Measurements from ENCODE around the gene PPFIA1.
A peak's percentile ranks its signal among the peaks of the same experiment; 100 is the strongest.
"Not testable (repeated sequence)": the region's sequence is repeated elsewhere in the genome, so short reads cannot be mapped to it uniquely, and the experiment has no call there.

PPFIA1 gene

GRCh38 chr11:70364745-70365543 is 94.5 kb downstream of the PPFIA1 start:
- peak; percentile 83 for DNase-seq

GRCh38 chr11:70365544-70365927 is 95.0 kb downstream of the PPFIA1 start:
- no peak for DNase-seq

- DNase-seq, result no peak
Measured at GRCh38 chr11:70367071-70367470, 96.6 kb downstream of the PPFIA1 start.

- no peak for DNase-seq
Measured at GRCh38 chr11:70368961-70369360, 98.5 kb downstream of the PPFIA1 start.

- DNase-seq, result no peak
Measured at GRCh38 chr11:70371241-70371640, 100.8 kb downstream of the PPFIA1 start.

GRCh38 chr11:70372076-70372475 is 101.6 kb downstream of the PPFIA1 start:
- DNase-seq, result no peak

GRCh38 chr11:70376621-70377020 is 106.1 kb downstream of the PPFIA1 start:
- DNase-seq, result no peak

GRCh38 chr11:70377645-70378044 is 107.2 kb downstream of the PPFIA1 start:
- DNase-seq, result no peak

GRCh38 chr11:70378506-70379134 is 108.1 kb downstream of the PPFIA1 start:
- no peak for DNase-seq

- DNase-seq, result no peak
Measured at GRCh38 chr11:70381350-70381749, 110.9 kb downstream of the PPFIA1 start.

- no peak for DNase-seq
Measured at GRCh38 chr11:70381872-70382861, 111.7 kb downstream of the PPFIA1 start.

GRCh38 chr11:70383664-70384565 is 113.4 kb downstream of the PPFIA1 start:
- no peak for DNase-seq

- no peak for DNase-seq
Measured at GRCh38 chr11:70384566-70385152, 114.2 kb downstream of the PPFIA1 start.

- DNase-seq, result no peak
Measured at GRCh38 chr11:70387564-70387963, 117.1 kb downstream of the PPFIA1 start.

- no peak for DNase-seq
Measured at GRCh38 chr11:70389201-70389600, 118.7 kb downstream of the PPFIA1 start.

GRCh38 chr11:70390882-70391281 is 120.4 kb downstream of the PPFIA1 start:
- DNase-seq, result not testable (repeated sequence)

- no peak for DNase-seq
Measured at GRCh38 chr11:70394211-70394950, 123.9 kb downstream of the PPFIA1 start.

- no peak for DNase-seq
Measured at GRCh38 chr11:70397336-70397982, 127.0 kb downstream of the PPFIA1 start.

- peak; percentile 67 for DNase-seq
Measured at GRCh38 chr11:70397983-70398833, 127.7 kb downstream of the PPFIA1 start, which contains the start of gene CTTN. TSS of gene CTTN (plus strand) at chr11:70398529. CDS start at chr11:70407298, 8,769 bp downstream.
